PC-9 (cell line): ENCODE results near the gene GRAP2. TPM values are rescaled to one million over a fixed set of nuclear protein-coding genes. Genes with fewer than 3 reads are reported as not detected.

Experiments used
- BruUV-seq: library from RNA; stranded (reverse); fragments of 400-500 nt; replicated peaks from 2 replicates; lab custom pipeline; 2021; lab: Mats Ljungman, UMichigan
- CTCF ChIA-PET: fragments of 300-600 bp; sonication (Branson Sonifier 250); formaldehyde crosslinking; loops from one replicate; lab custom pipeline; 2022; ENCODE audit warnings: antibody characterized with exemption; lab: Charles Lee
- POLR2A ChIA-PET: fragments of 300-600 bp; sonication (Branson Sonifier 250); formaldehyde crosslinking; loops from one replicate; lab custom pipeline; 2022; ENCODE audit warnings: antibody characterized with exemption; ENCODE audit not compliant: unreplicated experiment; lab: Charles Lee
- DNase-seq, 2 experiments: peaks; one replicate each; pipeline versions ENCODE4 v3.0.0 to v3.0.0-alpha.2; 2015 to 2022; ENCODE audit warnings: mixed read lengths in 1 of 2
- H2AFZ ChIP-seq: fragments of 200-600 bp; sonication (generic); 2 replicates; pipeline ENCODE4 v1.8.1; 2017; ENCODE audit warnings: antibody characterized with exemption
- H3F3A ChIP-seq: fragments of 200-600 bp; sonication (generic); 2 replicates; pipeline ENCODE4 v1.8.1; 2017; ENCODE audit warnings: antibody characterized with exemption, mild to moderate bottlenecking, low read depth; ENCODE audit not compliant: insufficient read depth
- H3K27ac ChIP-seq: fragments of 200-600 bp; sonication (generic); 2 replicates; pipeline ENCODE4 v1.6.1; 2016; ENCODE audit warnings: mixed run types
- H3K27me3 ChIP-seq: fragments of 200-600 bp; sonication (generic); 2 replicates; pipeline ENCODE4 v1.6.1; 2016; ENCODE audit warnings: low read depth, mixed run types; ENCODE audit not compliant: insufficient read depth
- H3K36me3 ChIP-seq: fragments of 200-600 bp; sonication (generic); 2 replicates; pipeline ENCODE4 v1.6.1; 2016; ENCODE audit warnings: low read depth, mixed run types
- H3K4me1 ChIP-seq: fragments of 200-600 bp; sonication (generic); replicated peaks from 2 replicates; pipeline ENCODE4 v1.6.1; 2016; ENCODE audit warnings: mixed run types; ENCODE audit not compliant: insufficient read depth
- H3K4me2 ChIP-seq: fragments of 200-600 bp; sonication (generic); 2 replicates; pipeline ENCODE4 v1.6.1; 2017; ENCODE audit warnings: mixed run types
- H3K4me3 ChIP-seq: fragments of 200-600 bp; sonication (generic); 2 replicates; pipeline ENCODE4 v1.6.1; 2016; ENCODE audit warnings: mixed run types
- H3K79me2 ChIP-seq: fragments of 200-600 bp; sonication (generic); 2 replicates; pipeline ENCODE4 v1.6.1; 2017; ENCODE audit warnings: low read depth, mixed run types
- H3K9me2 ChIP-seq: fragments of 200-600 bp; sonication (generic); 2 replicates; pipeline ENCODE4 v1.8.1; 2017; ENCODE audit warnings: mild to moderate bottlenecking; ENCODE audit not compliant: insufficient read depth
- H3K9me3 ChIP-seq: fragments of 200-600 bp; sonication (generic); 2 replicates; pipeline ENCODE4 v1.8.1; 2016; ENCODE audit warnings: low read depth; ENCODE audit not compliant: insufficient read depth
- H4K20me1 ChIP-seq: fragments of 200-600 bp; sonication (generic); 2 replicates; pipeline ENCODE4 v1.8.1; 2017; ENCODE audit not compliant: insufficient read depth
- EZH2 ChIP-seq: fragments of 200-600 bp; sonication (generic); IDR thresholded peaks from 2 replicates; pipeline ENCODE4 v1.8.0; 2017; ENCODE audit warnings: antibody characterized with exemption, low read depth
- intact Hi-C: fragments of 100-400 bp; cut with micrococcal nuclease; formaldehyde crosslinking; loops from one replicate; pipeline ENCODE4 v1.10.0; 2022; ENCODE audit not compliant: unreplicated experiment
- total RNA-seq: library from RNA; stranded (reverse); gene quantifications from 2 replicates; pipeline ENCODE4 v1.2.3, GENCODE V29; 2021
- TF ChIP-seq, protein P1 (sequence below): fragments of 200-600 bp; sonication (generic); conservative IDR thresholded peaks from 2 replicates; pipeline ENCODE4 v1.6.1; 2017; ENCODE audit warnings: mixed run types, antibody characterized with exemption, mild to moderate bottlenecking, moderate library complexity

Gene GRAP2
- total RNA-seq, 1 experiment from 2014 or later, result not detected

DNA sequence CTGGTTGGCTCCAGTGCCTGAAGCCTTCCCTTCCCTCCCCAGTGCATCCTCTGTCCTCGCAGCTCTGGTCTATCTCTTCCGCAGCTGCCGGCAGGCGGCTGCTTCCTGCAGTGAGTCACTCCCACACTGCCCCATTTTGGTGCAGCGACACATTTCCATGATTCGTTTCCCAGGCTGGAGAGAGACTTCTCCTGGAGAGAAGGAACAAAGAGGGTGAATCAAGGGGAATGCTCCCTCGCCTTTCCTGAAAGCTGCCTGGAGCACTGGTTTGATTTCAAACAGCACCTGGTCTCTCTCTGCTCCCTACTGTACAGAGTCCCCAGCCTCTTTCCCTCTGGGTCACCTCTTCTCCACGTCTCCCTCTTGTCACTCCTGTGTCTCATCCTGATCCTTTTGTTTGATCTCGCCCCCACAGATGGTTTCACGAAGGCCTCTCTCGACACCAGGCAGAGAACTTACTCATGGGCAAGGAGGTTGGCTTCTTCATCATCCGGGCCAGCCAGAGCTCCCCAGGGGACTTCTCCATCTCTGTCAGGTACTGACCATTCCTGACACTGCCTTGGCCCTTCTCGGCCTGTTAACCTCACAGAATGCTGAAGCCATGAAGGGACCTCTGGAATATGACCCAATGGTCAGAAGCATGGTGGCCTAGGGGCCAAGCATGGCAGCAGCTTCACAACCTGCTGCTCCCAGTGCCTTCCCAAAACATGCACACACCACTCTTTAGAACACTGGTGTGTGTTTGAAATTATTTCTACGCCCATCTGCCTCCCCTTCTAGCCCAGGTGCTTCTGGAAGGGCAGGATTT, 59.0 kb downstream of the GRAP2 start, which contains the start of gene TMA7B:
Gene TMA7B, plus strand, starts transcription at position 758 of the 808 bp plus-strand sequence. CDS start 3,978 bp downstream, outside the sequence.
- H3K9me2 ChIP-seq, result no peaks in the 10 kb centered on the region; the same call in 1 of the 2 replicates
- no peaks in the 10 kb centered on the region for H3K79me2 ChIP-seq
- no peak within 1 kb of the TSS for H2AFZ ChIP-seq
- no peaks in the 10 kb centered on the region for H3K36me3 ChIP-seq
- TF ChIP-seq, protein P1, sequence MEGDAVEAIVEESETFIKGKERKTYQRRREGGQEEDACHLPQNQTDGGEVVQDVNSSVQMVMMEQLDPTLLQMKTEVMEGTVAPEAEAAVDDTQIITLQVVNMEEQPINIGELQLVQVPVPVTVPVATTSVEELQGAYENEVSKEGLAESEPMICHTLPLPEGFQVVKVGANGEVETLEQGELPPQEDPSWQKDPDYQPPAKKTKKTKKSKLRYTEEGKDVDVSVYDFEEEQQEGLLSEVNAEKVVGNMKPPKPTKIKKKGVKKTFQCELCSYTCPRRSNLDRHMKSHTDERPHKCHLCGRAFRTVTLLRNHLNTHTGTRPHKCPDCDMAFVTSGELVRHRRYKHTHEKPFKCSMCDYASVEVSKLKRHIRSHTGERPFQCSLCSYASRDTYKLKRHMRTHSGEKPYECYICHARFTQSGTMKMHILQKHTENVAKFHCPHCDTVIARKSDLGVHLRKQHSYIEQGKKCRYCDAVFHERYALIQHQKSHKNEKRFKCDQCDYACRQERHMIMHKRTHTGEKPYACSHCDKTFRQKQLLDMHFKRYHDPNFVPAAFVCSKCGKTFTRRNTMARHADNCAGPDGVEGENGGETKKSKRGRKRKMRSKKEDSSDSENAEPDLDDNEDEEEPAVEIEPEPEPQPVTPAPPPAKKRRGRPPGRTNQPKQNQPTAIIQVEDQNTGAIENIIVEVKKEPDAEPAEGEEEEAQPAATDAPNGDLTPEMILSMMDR, result no peak; the same call in 1 of the 2 replicates
- no peak for TF ChIP-seq EZH2
- H3K27me3 ChIP-seq, result peaks cover 30% of the 10 kb centered on the region
- H3K27ac ChIP-seq, result no peak within 1 kb of the TSS
- POLR2A ChIA-PET, result no interaction called here
- intact Hi-C loops, result no loop called here
- no peaks in the 10 kb centered on the region for H3K9me3 ChIP-seq
- H3K4me3 ChIP-seq, result no peak within 1 kb of the TSS
- peak in 1 of 2 experiments; percentile 30 for DNase-seq
- BruUV-seq, result no TSS peak
- no peaks in the 10 kb centered on the region for H3F3A ChIP-seq
- CTCF ChIA-PET, result no interaction called here
- no peaks in the 10 kb centered on the region for H4K20me1 ChIP-seq
- H3K4me1 ChIP-seq, result no peaks in the 10 kb centered on the region
- H3K4me2 ChIP-seq, result no peak within 1 kb of the TSS

DNA sequence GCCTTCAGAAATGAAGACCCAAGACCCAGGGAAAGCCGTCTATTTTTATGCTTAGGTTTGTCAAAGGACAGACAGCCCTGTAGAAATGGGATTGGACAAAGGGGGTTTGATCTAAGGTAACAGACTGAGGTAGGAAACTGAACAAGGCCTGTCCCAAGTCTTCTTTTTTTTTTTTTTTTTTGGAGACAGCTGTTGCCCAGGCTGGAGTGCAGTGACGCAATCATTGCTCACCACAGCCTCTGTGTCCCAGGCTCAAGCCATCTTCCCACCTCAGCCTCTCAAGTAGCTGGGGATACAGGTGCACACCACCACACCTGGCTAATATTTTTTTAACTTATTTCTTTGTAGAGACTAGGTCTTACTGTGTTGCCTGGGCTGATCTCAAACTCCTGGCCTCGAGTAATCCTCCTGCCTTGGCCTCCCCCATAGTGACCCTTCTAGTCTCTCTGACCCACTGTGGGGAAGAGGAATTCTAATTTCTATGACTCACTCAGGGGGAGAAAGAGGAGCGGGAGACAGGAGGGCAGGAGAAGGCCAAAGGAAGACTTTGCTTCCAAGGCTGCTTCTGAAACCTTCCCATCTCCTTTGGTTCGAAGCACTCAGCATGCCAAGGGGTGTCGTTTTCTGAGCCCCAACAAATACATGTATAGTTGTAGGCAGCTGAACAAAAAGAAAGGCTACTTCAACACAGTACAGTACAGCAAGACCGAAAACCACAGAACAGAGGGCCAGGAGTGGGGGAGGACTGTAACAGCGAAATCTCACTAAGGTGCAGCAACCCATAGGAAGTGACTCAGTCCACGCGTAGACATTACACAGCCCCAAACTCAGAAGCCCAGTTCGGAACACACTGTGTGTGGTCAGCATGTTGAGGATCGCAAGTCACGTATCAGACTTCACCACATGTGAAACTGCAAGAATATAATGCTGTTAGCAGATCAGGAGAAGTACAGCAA, 60.2 kb downstream of the GRAP2 start:
- Histone ChIP-seq H3F3A (no peaks in the 10 kb centered on the region), H3K4me2 (no peak overlapping the region), H3K4me3 (no peak overlapping the region), H3K9me2 (no peaks in the 10 kb centered on the region; the same call in 1 of the 2 replicates), H3K27me3 (peaks cover 42% of the 10 kb centered on the region), H3K27ac (no peak overlapping the region), H3K9me3 (no peaks in the 10 kb centered on the region), H3K4me1 (no peaks in the 10 kb centered on the region), H4K20me1 (no peaks in the 10 kb centered on the region), H3K36me3 (no peaks in the 10 kb centered on the region), H3K79me2 (no peaks in the 10 kb centered on the region), H2AFZ (no peak overlapping the region)
- intact Hi-C loops, result no loop called here
- BruUV-seq, result no TSS peak
- DNase-seq, result no peak
- no peak for TF ChIP-seq EZH2
- TF ChIP-seq, protein P1, result no peak
- CTCF ChIA-PET, result interaction anchor here (0.5 kb wide), 1 partner anchor 29 kb away, joined by 5 read pairs; no protein-coding TSS in a partner anchor
- POLR2A ChIA-PET, result no interaction called here

DNA sequence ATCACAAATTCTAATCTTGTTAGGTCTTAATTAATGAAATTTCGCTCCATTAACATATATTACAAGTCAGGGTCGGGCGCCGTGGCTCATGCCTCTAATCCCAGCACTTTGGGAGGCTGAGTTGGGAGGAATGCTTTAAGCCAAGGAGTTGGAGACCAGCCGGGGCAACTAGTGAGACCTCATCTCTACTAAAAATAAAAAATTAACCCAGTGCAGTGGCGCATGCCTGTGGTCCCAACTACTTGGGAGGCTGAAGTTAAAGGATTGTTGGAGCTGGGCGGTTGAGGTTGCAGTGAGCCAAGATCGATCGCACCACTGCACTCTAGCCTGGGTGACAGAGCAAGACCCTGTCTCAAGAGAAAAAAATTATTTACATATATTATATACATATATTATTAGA, 61.2 kb downstream of the GRAP2 start:
- Histone ChIP-seq H3K36me3 (no peaks in the 10 kb centered on the region), H4K20me1 (no peaks in the 10 kb centered on the region), H3K27ac (no peak overlapping the region), H3K79me2 (no peaks in the 10 kb centered on the region), H3K4me3 (no peak overlapping the region), H3K9me2 (no peaks in the 10 kb centered on the region; the same call in 1 of the 2 replicates), H3K27me3 (peaks cover 52% of the 10 kb centered on the region), H2AFZ (no peak overlapping the region), H3K9me3 (no peaks in the 10 kb centered on the region), H3K4me1 (no peaks in the 10 kb centered on the region), H3F3A (no peaks in the 10 kb centered on the region), H3K4me2 (no peak overlapping the region)
- no TSS peak for BruUV-seq
- intact Hi-C loops, result no loop called here
- TF ChIP-seq, protein P1, result no peak
- TF ChIP-seq EZH2, result no peak
- DNase-seq, result no peak
- POLR2A ChIA-PET, result interaction anchor here (0.7 kb wide), 1 partner anchor 77 kb away, joined by 3 read pairs; no protein-coding TSS in a partner anchor
- CTCF ChIA-PET, result no interaction called here
